GM15510 (cell line): ENCODE data around the gene SPATA22.

Experiments used
- POLR2A ChIP-seq: IDR thresholded peaks from 3 replicates; pipeline ENCODE4 v1.6.1; 2011; ENCODE audit warnings: borderline replicate concordance; ENCODE audit not compliant: insufficient read length; ENCODE audit errors: extremely low read depth

Gene SPATA22

DNA sequence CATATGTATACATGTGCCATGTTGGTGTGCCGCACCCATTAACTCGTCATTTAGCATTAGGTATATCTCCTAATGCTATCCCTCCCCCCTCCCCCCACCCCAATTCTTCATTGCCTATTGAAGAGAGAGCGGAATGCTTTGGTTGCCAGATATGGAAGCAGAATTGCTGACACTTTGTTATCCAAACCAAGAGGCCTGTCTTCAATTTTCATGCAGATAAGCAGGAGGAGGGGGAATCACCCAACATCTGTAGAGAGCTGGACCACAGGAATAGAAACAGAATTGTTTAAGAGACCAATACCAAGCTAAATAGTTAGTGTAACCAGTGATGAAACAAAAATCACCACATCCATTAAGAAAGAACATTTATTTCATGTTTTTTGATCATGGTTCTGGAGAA lies 11.2 kb upstream of the SPATA22 start:
- no peak for TF ChIP-seq POLR2A

DNA sequence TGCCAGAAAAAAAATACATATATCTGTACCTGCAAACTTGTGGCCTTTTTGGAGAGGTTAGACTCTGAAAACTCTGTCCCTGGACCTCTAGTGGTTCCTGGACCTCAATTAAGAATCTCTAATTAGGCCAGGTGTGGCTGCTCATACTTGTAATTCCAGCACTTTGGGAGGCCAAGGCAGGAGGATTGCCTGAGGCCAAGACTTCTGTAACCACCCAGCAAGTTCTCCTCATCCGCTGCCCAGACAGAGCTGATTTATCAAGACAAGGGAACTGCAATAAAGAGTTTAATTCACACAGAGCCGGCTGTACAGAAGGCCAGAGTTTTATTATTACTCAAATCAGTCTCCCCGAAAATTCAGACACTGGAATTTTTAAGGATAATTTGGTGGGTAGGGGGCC lies 8.4 kb upstream of the SPATA22 start:
- TF ChIP-seq POLR2A: no peak

DNA sequence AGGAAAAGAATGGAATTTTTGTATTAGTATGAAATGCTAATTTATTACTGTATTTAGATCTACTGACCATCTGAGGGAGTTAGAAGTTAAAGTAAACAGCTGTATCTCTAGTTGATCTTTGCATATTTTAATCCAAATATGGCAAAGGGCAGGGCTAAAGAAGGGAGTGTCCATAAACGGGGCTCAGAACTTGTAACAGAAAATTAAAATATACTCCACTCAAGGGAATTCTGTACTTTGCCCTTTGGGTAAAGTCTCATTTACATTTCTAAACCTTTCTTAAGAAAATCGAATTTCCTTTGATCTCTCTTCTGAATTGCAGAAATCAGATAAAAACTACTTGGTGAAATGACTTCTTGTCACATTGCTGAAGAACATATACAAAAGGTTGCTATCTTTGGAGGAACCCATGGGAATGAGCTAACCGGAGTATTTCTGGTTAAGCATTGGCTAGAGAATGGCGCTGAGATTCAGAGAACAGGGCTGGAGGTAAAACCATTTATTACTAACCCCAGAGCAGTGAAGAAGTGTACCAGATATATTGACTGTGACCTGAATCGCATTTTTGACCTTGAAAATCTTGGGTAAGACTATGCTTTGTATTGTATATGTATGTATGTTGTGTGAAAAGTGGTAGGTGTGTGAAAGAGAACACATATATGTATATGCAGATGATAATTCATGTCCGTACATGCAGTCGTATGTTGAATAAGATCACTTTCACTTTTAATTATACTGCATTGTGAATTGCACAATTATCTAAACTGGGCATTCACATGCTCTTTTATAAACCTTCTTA lies 4.4 kb upstream of the SPATA22 start, which contains the start of gene ASPA:
ASPA (plus strand) TSS at position 186 of the 799 bp plus-strand sequence; CDS start at position 349, 163 bp downstream.
- TF ChIP-seq POLR2A: no peak

DNA sequence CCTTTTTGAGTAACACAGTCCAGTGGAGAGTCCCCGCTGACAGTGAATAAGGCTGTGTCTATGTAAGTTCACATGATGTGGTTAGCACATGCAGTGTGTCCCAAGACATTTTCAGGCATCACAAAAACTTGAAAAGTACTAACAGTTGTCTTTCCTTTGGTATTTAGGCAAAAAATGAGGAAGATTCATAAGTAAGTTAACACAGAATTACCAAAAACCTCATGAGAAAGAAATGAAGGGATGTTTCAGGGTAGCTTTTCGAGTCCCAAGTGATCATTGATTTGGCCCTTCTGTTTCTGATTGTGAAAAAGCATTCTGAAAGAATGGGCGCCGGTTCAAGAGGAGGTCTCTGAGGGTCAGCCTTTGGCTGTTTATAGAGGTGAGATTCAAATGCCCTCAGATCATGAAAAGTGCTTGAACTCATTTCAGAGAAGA lies 3.6 kb upstream of the SPATA22 start:
- TF ChIP-seq POLR2A: no peak

DNA sequence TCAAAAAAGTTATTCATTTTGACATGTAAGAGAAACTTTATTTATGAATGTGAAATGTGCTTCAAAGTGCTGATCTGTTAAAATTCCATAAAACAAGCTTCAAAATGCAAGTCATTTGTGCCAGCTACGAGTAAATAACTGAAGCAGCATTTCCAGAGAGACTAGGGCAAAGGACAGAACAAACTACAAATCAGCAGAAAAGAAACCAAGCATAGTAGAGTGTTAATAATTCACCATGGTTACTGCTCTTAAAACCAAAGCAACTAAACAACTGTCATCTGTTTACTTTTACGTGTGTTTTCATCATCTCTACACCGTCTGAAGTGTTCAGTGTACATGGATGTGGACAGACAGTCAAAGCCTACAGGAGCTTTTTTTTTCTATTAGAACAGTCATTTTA lies 2.6 kb upstream of the SPATA22 start:
- no peak for TF ChIP-seq POLR2A

DNA sequence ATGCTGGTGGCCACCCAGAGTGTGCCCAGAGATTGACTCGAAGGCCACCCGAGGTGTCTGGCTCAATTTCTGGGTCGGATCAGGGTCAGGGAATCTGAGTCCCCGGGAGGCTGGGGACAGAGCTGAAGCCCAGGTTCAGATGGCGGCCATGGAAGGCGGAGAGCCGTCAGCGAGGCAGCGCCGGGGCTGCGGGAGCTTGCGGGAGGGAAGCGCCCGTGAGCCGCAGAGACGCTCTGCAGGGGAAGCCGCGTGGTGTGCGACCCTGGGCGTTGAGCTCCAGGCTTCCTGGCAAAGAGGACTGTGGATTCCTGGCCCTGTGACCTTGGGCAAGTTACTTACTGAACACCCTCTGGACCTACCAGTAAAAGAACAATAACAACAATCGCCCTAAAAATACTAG lies 518 bp upstream of the SPATA22 start:
- no peak for TF ChIP-seq POLR2A

DNA sequence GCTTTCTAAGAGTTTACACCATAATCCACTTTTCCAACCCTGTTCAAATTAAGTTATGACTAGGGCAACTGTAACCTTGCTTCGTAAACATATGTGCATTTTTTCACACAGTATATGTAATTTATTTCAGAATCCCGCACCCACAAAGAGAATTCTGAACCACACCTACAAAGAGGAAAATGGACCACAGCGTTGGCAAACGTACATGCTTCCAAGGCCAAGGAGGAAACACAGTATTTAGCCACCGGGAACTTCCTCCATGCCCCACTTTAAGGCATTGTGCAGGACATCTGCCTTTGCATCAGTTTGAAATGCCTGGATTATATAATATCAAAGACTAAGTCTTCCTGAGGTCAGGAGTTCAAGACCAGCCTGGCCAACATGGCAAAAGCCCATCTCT lies 2.1 kb downstream of the SPATA22 start:
- no peak for TF ChIP-seq POLR2A

DNA sequence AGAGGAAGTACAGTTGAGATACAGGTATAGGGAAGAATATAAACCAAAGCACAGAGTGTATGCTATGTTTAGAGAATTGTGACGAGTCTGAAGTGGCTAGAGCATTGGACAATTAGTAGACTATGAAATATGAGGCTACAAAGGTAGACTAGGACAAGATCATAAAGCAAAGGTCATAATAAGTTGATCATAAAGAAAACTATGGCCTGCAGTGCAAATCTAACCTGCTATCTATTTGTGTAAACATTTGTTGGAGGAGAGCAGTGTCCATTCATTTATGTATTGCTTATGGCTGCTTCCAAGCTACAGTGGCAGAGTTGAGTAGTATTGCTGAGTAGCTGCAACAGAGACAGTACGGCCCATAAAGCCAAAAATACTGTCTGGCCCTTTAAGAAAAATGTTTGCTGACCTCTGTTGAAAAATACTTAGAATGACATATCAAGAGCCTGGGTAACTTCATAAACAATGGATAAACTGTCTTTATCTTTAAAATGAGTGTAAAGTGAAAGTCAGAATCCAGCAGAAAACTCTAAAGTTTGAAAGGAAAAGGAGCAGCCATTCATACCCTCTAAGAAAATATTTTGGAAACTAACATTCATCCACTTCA lies 23.5 kb downstream of the SPATA22 start:
- TF ChIP-seq POLR2A: no peak

DNA sequence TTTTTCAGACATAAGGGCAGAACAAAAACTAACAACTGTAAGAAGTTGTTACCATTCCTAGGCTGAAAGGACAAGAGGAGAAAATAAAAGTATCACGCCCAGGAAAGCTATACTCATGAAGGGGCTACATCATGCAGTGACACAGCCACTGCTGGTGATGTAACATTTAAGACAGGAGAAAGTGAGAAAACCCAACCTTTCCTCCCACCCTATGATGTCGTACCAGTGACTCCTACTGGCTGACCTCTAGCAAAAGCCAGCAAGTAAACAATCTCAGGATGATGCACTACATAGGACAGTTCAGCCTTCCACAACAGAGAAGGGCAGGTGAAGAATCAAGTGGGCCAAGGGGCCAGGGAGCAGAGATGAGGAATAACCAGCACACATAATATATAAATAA lies 24.0 kb downstream of the SPATA22 start:
- no peak for TF ChIP-seq POLR2A

DNA sequence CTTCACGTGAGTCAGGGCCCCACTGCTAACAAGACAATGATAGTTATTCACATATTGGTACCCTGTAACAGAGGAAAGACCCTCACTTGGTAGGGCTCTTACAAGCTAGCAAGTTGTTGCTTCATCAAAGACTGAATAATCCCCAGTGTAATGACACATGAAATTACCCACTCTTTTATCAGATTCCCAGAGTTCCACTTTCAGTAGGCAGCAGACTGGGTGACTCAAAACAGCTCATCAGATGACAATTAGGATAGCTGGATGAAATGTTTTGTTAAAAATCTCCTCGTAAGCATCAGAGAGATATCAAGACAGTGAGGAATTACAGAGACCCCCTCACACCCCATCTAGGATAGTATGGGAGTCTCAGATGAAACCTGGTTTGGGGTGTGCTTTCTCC lies 31.2 kb downstream of the SPATA22 start:
- TF ChIP-seq POLR2A: no peak

DNA sequence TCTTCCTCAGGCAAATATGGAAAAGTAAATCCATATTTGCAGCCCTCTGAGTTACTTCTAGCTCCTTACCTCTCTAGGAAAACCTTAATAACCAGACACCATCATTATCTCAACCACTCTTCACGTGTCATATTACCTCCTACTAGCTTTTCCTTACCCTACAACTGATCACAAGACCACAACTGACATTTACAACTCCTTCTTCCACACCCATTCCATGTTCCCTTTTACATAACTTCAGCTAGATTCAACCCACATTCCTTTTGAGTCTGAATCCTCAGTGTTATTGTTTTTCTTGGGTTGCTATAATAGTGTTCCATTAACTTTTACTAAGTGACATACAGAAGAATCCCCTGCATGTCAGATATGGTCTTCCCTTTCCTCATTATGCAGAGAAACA lies 33.3 kb downstream of the SPATA22 start:
- TF ChIP-seq POLR2A: no peak

DNA sequence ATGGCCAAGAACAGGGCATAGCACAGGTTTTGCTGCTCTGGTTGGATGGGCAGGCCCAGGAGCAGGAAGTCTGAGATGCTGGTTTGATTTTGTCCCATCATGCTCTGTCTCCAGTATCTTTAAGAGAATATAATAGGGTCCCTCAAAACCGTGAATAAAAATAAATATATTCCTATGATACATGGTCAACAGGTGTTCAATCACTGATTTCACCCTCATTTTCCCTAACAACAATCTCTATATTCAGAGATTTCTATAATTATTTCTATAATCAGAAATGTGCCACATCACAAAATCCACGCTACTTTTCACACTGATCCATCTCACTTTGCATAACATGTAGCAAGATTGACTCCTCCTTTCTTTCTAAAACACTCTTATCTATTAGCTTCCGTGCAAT lies 37.9 kb downstream of the SPATA22 start, which contains the start of gene OR1E2:
OR1E2 (minus strand) TSS at position 101 of the 400 bp plus-strand sequence; CDS start at position 101, 0 bp downstream.
- TF ChIP-seq POLR2A: no peak

DNA sequence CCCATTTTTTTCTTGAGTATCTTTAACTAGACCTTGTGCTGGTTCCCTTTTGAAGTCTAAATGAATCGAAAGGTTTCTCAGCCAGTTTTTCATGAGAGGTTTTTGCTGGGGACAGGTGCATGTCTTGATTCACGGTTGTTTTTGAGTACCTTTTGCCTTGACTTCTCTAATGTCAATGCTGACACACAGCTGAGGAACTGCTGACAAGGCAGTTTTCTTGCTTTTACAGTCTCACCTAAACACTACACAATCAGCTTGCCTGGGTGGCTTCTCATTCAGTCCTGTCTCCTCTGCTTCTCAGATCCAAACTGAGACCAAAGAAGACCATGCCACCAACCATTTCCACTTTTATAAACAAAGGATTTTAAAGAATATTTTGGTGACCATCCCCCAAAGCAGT lies 53.4 kb downstream of the SPATA22 start:
- TF ChIP-seq POLR2A: no peak

DNA sequence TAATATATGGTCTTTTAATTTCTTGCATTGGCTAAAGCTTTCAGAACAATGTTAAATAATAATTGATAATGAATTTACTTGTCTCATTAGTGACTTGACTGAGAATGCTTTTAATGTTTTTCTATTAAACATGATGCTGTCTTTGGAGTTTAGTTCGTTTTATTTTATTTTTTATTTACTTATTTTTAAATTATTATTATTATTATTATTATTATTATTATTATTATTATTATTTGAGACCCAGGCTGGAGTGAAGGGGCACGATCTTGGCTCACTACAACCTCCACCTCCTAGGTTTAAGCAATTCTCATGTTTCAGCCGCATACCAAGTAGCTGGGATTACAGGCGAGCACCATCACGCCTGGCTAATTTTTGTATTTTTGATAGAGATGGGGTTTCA lies 56.0 kb downstream of the SPATA22 start:
- TF ChIP-seq POLR2A: no peak

DNA sequence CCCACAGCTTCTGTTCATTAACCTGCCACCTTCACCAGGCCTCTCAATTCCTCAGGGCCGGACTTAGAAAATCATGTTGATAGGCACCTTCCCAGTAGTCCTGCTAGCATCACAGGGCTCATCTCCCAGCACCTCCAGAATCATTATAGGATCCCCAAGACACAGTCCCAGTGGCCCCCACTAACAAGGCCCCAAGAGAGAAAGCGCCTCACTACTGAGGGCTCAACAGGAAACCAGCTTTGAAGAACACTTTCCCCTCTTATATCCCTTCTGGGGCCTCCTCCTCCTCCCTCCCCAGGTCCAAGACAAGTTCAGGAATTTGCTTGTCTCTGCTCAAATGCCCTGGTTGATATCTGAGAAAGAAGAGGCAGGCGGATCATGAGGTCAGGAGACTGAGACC lies 60.5 kb downstream of the SPATA22 start, which contains the start of gene OR3A3:
OR3A3 (plus strand) TSS at position 301 of the 400 bp plus-strand sequence.
- TF ChIP-seq POLR2A: no peak

DNA sequence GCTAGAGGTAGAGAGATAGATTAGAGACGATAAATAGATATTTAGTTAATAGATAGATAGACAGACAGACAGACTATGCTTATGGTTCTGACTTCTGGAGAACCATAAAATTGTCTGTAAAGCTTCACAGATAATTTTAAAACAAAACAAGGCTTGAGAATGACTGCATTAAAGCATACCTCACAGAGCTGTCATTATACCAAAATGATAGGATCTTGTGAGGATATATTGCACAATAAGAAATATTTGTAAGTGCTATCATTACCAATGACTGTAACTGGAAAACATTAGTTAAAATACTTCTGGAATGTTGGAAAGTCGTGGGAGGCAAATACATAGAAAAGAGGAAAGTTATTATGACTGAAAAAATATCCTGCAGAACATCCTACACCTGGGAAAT lies 69.8 kb downstream of the SPATA22 start:
- TF ChIP-seq POLR2A: no peak

DNA sequence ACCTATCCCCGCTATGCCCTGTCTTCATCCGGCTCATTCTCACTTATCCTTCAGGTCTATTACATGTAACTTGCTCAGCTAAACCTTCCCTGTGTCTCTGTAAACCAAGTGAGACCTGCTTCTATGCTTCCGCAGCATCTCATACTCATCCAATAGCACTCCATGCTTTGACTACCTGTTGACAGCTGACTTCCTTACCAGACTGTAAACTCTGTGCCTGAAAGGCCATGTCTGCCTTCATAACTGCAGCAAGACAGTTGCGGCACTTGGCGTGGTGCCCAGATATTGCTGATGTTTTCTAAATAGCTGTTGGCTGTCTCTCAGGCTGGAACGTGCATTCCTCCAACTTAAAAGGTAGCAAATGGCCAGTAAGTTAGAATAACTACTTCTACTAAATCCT lies 71.6 kb downstream of the SPATA22 start:
- TF ChIP-seq POLR2A: no peak

DNA sequence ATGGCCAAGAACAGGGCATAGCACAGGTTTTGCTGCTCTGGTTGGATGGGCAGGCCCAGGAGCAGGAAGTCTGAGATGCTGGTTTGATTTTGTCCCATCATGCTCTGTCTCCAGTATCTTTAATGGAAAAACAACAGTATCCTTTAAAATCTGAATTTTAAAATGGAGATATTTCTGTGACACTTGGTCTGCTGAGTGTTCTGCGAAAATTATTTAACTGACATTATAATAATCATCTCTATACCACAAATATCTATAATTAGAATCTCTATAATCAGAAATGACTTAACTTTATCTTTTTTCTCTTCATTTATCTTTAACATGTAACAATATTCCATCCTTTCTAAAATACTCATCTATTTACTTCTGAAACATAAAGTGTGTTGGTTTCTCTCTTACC lies 73.3 kb downstream of the SPATA22 start, which contains the start of gene OR1E1:
OR1E1 (minus strand) TSS at position 101 of the 400 bp plus-strand sequence; CDS start at position 101, 0 bp downstream.
- no peak for TF ChIP-seq POLR2A
